GM20431 (cell line): ENCODE measurements around the gene IGLL5.
"Not testable (repeated sequence)": the region's sequence is repeated elsewhere in the genome, so short reads cannot be mapped to it uniquely, and the experiment has no call there.

Experiments
- in situ Hi-C: fragments of 300-500 bp; cut with MseI, MboI; formaldehyde crosslinking; loops from one replicate; pipeline ENCODE4 v1.15.0; 2020; ENCODE audit warnings: low sequenced_read_pairs; ENCODE audit not compliant: unreplicated experiment

The IGLL5 gene

DNA sequence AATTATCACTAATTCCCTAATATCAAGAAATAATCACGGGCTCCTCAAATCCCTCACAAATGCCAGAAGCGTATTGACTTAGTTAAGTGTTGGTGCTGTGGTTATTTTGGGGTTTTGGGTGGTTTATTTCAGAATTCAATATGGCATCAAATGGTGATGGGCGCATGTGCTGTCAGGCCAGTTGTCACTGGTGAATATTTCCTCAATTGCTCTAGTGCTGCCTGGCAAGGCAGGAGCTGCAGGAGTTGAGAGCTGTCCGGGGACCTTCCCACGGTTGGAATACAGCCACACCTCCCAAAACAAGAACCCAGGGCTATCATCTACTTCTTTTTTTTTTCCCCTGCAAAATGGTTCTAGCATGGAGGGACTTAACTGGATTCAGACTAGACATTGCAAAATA is 10.3 kb downstream of the IGLL5 start:
- in situ Hi-C loops = no loop called here

DNA sequence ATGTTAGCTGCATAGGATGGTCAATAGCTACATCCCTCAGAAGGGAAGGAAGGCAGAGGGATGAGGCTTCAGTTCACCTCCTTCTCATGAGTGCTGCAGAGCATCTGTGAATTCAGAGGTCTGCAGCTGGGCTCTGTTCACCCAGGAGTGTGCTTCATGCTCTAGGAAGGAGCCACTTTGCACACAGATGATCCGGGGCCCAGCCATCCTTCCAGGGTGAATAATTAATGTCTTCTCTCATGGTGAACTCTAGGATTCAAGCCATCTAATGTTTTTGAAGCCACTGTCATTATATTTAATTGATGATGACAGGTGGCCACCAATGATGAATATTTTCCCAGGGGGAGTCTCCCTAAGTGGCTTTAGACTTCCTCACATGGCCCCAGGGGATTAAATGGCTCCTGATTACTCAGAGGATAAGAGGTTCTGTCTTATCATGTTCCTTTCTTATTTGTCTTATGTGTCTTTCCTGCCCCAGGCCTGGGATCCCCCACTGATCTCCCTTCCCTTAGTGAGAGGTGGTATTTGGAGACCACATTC is 10.9 kb downstream of the IGLL5 start:
- in situ Hi-C loops = not testable (repeated sequence)

- in situ Hi-C loops = not testable (repeated sequence)
These were observed 11.9 kb downstream of the IGLL5 start for GRCh38 chr22:22899342-22900080.

DNA sequence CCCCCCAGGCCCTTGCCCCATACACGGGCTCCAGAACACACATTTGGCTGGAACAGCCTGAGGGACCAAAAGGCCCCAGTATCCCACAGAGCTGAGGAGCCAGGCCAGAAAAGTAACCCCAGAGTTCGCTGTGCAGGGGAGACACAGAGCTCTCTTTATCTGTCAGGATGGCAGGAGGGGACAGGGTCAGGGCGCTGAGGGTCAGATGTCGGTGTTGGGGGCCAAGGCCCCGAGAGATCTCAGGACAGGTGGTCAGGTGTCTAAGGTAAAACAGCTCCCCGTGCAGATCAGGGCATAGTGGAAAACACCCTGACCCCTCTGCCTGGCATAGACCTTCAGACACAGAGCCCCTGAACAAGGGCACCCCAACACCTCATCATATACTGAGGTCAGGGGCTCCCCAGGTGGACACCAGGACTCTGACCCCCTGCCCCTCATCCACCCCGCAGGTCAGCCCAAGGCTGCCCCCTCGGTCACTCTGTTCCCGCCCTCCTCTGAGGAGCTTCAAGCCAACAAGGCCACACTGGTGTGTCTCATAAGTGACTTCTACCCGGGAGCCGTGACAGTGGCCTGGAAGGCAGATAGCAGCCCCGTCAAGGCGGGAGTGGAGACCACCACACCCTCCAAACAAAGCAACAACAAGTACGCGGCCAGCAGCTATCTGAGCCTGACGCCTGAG is 13.1 kb downstream of the IGLL5 start:
- in situ Hi-C loops = not testable (repeated sequence)

- in situ Hi-C loops = no loop called here
These were observed 14.1 kb downstream of the IGLL5 start for GRCh38 chr22:22901578-22902218.

- in situ Hi-C loops = no loop called here
These were observed 14.8 kb downstream of the IGLL5 start for GRCh38 chr22:22902247-22903001.

- in situ Hi-C loops = no loop called here
These were observed 15.8 kb downstream of the IGLL5 start for GRCh38 chr22:22903355-22903777.

DNA sequence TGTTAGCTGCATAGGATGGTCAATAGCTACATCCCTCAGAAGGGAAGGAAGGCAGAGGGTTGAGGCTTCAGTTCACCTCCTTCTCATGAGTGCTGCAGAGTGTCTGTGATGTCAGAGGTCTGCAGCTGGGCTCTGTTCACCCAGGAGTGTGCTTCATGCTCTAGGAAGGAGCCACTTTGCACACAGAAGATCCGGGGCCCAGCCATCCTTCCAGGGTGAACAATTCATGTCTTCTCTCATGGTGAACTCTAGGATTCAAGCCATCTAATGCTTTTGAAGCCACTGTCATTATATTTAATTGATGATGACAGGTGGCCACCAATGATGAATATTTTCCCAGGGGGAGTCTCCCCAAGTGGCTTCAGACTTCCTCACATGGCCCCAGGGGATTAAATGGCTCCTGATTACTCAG is 16.2 kb downstream of the IGLL5 start:
- in situ Hi-C loops = not testable (repeated sequence)

GRCh38 chr22:22904736-22905135 is 17.1 kb downstream of the IGLL5 start:
- in situ Hi-C loops = not testable (repeated sequence)

DNA sequence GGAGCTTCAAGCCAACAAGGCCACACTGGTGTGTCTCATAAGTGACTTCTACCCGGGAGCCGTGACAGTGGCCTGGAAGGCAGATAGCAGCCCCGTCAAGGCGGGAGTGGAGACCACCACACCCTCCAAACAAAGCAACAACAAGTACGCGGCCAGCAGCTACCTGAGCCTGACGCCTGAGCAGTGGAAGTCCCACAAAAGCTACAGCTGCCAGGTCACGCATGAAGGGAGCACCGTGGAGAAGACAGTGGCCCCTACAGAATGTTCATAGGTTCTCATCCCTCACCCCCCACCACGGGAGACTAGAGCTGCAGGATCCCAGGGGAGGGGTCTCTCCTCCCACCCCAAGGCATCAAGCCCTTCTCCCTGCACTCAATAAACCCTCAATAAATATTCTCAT is 18.8 kb downstream of the IGLL5 start:
- in situ Hi-C loops = not testable (repeated sequence)

GRCh38 chr22:22906907-22907550 is 19.4 kb downstream of the IGLL5 start:
- in situ Hi-C loops = no loop called here

DNA sequence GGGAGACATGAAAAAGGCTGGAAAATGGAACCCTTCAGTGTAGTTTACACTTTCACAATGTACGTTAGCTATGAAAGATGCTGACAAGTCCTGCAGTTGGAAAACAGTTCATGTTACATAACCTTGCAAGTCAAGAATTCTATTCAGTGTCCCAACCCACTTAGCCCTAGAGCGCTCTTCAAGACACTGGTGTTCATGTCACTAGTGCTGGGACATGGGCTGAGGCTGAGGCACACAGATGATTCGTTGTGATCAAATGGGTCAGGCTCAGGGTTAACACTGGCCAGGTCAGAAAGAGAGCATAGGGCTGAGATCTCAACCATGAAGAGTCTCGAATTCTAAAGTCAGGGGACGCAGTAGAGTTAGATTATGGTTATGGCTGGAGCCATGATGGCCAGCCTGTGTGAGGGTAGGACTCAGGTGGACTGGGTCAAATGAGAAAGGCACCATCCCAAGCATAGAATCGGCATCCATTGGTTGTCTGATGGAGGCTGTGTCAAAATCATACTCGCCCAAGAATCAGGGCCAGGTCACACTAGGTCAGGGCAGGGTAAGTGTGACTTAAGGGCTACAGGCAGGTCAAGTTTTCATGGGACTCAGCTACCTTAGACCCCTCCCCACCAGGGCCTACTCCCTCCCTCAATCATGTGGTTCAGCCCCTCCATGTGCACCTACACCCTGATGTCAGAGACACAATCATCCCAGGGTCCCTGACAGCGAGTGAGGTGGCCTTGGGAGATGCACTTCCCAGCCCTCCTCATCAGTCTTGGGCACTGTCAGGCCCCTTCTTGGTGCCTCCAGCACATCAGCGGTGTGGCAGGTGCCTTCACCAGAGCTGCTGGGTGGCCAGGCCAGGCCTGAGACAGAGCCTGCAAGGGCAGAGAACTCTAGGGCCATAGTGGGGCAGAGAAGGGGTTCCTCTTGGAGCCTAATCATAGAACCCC is 20.2 kb downstream of the IGLL5 start:
- in situ Hi-C loops = no loop called here

DNA sequence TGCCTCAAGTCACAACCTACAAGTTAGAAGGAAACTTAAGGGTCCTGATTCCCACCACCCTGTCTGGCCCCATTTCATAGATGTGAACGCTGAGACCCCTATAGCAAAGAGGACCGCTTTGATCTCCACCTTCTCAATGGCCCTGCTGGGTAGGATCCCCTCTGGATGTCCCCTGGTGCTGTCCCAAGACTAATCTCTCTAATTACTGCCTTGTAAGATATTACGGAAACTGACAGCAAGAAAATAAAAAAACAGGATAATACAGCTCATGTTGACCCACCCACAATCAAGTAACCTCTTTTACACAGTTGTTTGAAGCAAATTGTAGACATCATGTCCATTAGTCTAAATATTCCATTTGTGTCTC is 20.9 kb downstream of the IGLL5 start:
- in situ Hi-C loops = no loop called here

- in situ Hi-C loops = no loop called here
These were observed 21.5 kb downstream of the IGLL5 start for GRCh38 chr22:22908941-22909604.

DNA sequence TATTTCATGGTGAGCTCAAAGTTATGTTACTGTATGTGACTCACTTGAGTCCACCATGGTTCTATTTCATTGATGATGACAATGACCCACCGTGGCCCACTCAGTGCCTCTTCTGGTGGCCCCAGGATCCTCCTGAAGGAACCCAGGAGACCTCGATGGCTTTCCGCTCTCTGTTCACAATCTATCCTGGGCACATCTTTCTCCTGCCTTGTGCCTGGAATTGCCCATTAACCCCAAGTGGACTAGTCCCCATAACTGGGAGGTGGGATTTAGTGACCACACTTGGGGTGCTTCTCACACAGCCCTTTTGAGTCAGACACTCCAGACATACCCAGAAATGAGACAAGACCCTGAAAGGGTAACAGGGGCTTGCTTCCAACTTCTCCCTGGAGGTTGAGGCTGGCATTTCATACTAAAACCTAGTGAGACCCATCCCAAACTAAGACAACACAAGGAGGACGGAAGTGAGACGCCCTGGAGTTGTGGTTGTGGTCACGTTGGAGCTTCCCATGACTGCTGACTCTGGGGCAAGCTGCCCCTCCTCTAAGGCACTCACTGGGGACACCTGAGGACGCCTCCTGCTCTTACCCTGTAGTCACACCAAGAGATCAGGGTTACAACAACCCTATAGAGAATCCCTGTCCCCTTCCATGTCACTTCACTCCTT is 22.1 kb downstream of the IGLL5 start:
- in situ Hi-C loops = no loop called here

DNA sequence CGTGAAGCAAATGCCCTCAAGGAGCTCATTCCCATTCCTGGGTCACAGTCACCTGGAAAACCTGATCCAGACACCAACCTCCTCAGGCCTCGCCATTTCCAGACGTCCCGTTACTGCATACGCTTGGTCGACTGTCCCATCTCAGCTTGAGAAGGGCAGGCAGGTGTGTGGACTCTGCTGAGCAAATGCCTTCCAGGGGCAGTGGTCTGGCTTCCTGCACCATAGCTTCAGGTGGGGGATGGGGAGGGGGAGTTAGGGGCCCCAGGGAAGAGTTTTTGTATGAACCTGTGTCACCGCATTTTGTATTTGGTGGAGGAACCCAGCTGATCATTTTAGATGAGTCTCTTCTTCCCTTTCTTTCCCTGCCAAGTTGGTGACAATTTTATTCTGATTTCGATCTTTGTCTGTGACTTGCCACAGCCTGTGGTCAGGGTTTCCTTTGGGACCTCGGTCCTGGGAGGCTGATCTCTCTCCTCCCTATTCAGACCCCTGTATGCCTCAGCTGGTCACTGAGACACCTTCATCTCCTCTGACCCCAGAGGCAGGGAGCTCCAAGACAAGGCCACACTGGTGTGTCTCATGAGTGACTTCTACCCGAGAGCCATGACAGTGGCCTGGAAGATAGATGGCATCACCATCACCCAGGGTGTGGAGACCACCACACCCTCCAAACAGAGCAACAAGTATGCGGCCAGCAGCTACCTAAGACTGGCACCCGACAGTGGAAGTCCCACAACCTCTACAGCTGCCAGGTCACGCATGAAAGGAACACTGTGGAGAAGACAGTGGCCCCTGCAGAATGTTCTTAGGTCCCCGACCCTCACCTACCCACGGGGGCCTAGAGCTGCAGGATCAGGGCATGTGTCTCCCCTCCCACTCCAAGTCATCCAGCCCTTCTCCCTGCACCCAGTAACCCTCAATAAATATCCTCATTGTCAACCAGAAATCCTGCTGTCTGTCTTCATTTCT is 22.9 kb downstream of the IGLL5 start:
- in situ Hi-C loops = no loop called here
